Measurements from ENCODE around the gene CACNA1I. TPM values are rescaled to one million over a fixed set of nuclear protein-coding genes. Genes with fewer than 3 reads are reported as not detected.

CACNA1I gene
- total RNA-seq, 2 donors from 2014 or later: 0.34 to 0.58 TPM

- no peak overlapping the region for H3K27ac Mint-ChIP-seq
- no peaks in the 10 kb centered on the region for H3K27me3 Mint-ChIP-seq (ENCODE audit: low read depth)
- H3K36me3 Mint-ChIP-seq (ENCODE audit: insufficient read depth in 2 of 2): no peaks in the 10 kb centered on the region
- DNase-seq: no peak
- H3K4me3 Mint-ChIP-seq: no peak overlapping the region
- H3K9me3 Mint-ChIP-seq: peaks cover 1 to 2% of the 10 kb centered on the region in 2 donors
- H3K4me1 Mint-ChIP-seq (ENCODE audit: low read depth): peaks cover 16% of the 10 kb centered on the region
- ATAC-seq (replicated peaks in 1 of 2): no peak
These were observed 148.4 kb downstream of the CACNA1I start for GRCh38 chr22:39718921-39719475.

- no peak overlapping the region for H3K27ac Mint-ChIP-seq
- no peaks in the 10 kb centered on the region for H3K27me3 Mint-ChIP-seq (ENCODE audit: low read depth)
- DNase-seq (no peak), ATAC-seq (replicated peaks in 1 of 2) (no peak)
- H3K36me3 Mint-ChIP-seq (ENCODE audit: insufficient read depth in 2 of 2): no peaks in the 10 kb centered on the region
- no peak overlapping the region for H3K4me3 Mint-ChIP-seq
- H3K4me1 Mint-ChIP-seq (ENCODE audit: low read depth): peaks cover 16% of the 10 kb centered on the region
- peaks cover 1 to 2% of the 10 kb centered on the region in 2 donors for H3K9me3 Mint-ChIP-seq
These were observed 149.3 kb downstream of the CACNA1I start for GRCh38 chr22:39719559-39720450.

- Mint-ChIP-seq H3K4me3 (no peak overlapping the region), H3K9me3 (peaks cover 1 to 2% of the 10 kb centered on the region in 2 donors), H3K36me3 (ENCODE audit: insufficient read depth in 2 of 2) (no peaks in the 10 kb centered on the region), H3K27ac (no peak overlapping the region), H3K27me3 (ENCODE audit: low read depth) (no peaks in the 10 kb centered on the region), H3K4me1 (ENCODE audit: low read depth) (peaks cover 16% of the 10 kb centered on the region)
- peak; percentile 67 to 77 for ATAC-seq (replicated peaks in 1 of 2)
- no peak for DNase-seq
These were observed 150.9 kb downstream of the CACNA1I start for GRCh38 chr22:39721206-39722031.

- DNase-seq (no peak), ATAC-seq (replicated peaks in 1 of 2) (no peak)
- Mint-ChIP-seq H3K4me3 (no peak overlapping the region), H3K27me3 (ENCODE audit: low read depth) (no peaks in the 10 kb centered on the region), H3K36me3 (ENCODE audit: insufficient read depth in 2 of 2) (no peaks in the 10 kb centered on the region), H3K9me3 (peaks cover 1 to 2% of the 10 kb centered on the region in 2 donors), H3K4me1 (ENCODE audit: low read depth) (peaks cover 16% of the 10 kb centered on the region), H3K27ac (no peak overlapping the region)
These were observed 151.4 kb downstream of the CACNA1I start for GRCh38 chr22:39722032-39722325.

- peaks cover 16% of the 10 kb centered on the region for H3K4me1 Mint-ChIP-seq (ENCODE audit: low read depth)
- peaks cover 1 to 2% of the 10 kb centered on the region in 2 donors for H3K9me3 Mint-ChIP-seq
- H3K36me3 Mint-ChIP-seq (ENCODE audit: insufficient read depth in 2 of 2): no peaks in the 10 kb centered on the region
- no peaks in the 10 kb centered on the region for H3K27me3 Mint-ChIP-seq (ENCODE audit: low read depth)
- no peak overlapping the region for H3K4me3 Mint-ChIP-seq
- DNase-seq (no peak), ATAC-seq (replicated peaks in 1 of 2) (no peak)
- H3K27ac Mint-ChIP-seq: no peak overlapping the region
These were observed 151.9 kb downstream of the CACNA1I start for GRCh38 chr22:39722501-39722900.

GRCh38 chr22:39723463-39723862, 152.9 kb downstream of the CACNA1I start:
- H3K4me3 Mint-ChIP-seq: no peak overlapping the region
- peaks cover 1 to 2% of the 10 kb centered on the region in 2 donors for H3K9me3 Mint-ChIP-seq
- peaks cover 16% of the 10 kb centered on the region for H3K4me1 Mint-ChIP-seq (ENCODE audit: low read depth)
- DNase-seq: no peak
- no peaks in the 10 kb centered on the region for H3K27me3 Mint-ChIP-seq (ENCODE audit: low read depth)
- H3K27ac Mint-ChIP-seq: no peak overlapping the region
- H3K36me3 Mint-ChIP-seq (ENCODE audit: insufficient read depth in 2 of 2): no peaks in the 10 kb centered on the region
- no peak for ATAC-seq (replicated peaks in 1 of 2)

- H3K4me1 Mint-ChIP-seq (ENCODE audit: low read depth): peaks cover 16% of the 10 kb centered on the region
- peaks cover 1 to 2% of the 10 kb centered on the region in 2 donors for H3K9me3 Mint-ChIP-seq
- no peak overlapping the region for H3K27ac Mint-ChIP-seq
- no peaks in the 10 kb centered on the region for H3K36me3 Mint-ChIP-seq (ENCODE audit: insufficient read depth in 2 of 2)
- no peaks in the 10 kb centered on the region for H3K27me3 Mint-ChIP-seq (ENCODE audit: low read depth)
- no peak for ATAC-seq (replicated peaks in 1 of 2)
- DNase-seq: no peak
- no peak overlapping the region for H3K4me3 Mint-ChIP-seq
These were observed 153.4 kb downstream of the CACNA1I start for GRCh38 chr22:39723899-39724351.

- no peak for ATAC-seq (replicated peaks in 1 of 2)
- H3K27me3 Mint-ChIP-seq (ENCODE audit: low read depth): no peaks in the 10 kb centered on the region
- H3K9me3 Mint-ChIP-seq: peaks cover 1 to 2% of the 10 kb centered on the region in 2 donors
- H3K27ac Mint-ChIP-seq: no peak overlapping the region
- no peak for DNase-seq
- H3K4me1 Mint-ChIP-seq (ENCODE audit: low read depth): peaks cover 16% of the 10 kb centered on the region
- no peak overlapping the region for H3K4me3 Mint-ChIP-seq
- H3K36me3 Mint-ChIP-seq (ENCODE audit: insufficient read depth in 2 of 2): no peaks in the 10 kb centered on the region
These were observed 153.8 kb downstream of the CACNA1I start for GRCh38 chr22:39724390-39724789.

- no peak overlapping the region for H3K4me3 Mint-ChIP-seq
- no peak overlapping the region for H3K27ac Mint-ChIP-seq
- DNase-seq (no peak), ATAC-seq (replicated peaks in 1 of 2) (no peak)
- no peaks in the 10 kb centered on the region for H3K27me3 Mint-ChIP-seq (ENCODE audit: low read depth)
- H3K36me3 Mint-ChIP-seq (ENCODE audit: insufficient read depth in 2 of 2): no peaks in the 10 kb centered on the region
- H3K9me3 Mint-ChIP-seq: peaks cover 1 to 2% of the 10 kb centered on the region in 2 donors
- peaks cover 16% of the 10 kb centered on the region for H3K4me1 Mint-ChIP-seq (ENCODE audit: low read depth)
These were observed 154.3 kb downstream of the CACNA1I start for GRCh38 chr22:39724857-39725256.

GRCh38 chr22:39725351-39726035, 154.9 kb downstream of the CACNA1I start:
- H3K27ac Mint-ChIP-seq: no peak overlapping the region
- no peaks in the 10 kb centered on the region for H3K27me3 Mint-ChIP-seq (ENCODE audit: low read depth)
- ATAC-seq (replicated peaks in 1 of 2): no peak
- H3K4me3 Mint-ChIP-seq: no peak overlapping the region
- peaks cover 16% of the 10 kb centered on the region for H3K4me1 Mint-ChIP-seq (ENCODE audit: low read depth)
- no peak for DNase-seq
- H3K36me3 Mint-ChIP-seq (ENCODE audit: insufficient read depth in 2 of 2): no peaks in the 10 kb centered on the region
- H3K9me3 Mint-ChIP-seq: peaks cover 1 to 2% of the 10 kb centered on the region in 2 donors

- H3K4me1 Mint-ChIP-seq (ENCODE audit: low read depth): no peaks in the 10 kb centered on the region
- no peak overlapping the region for H3K4me3 Mint-ChIP-seq
- no peak for DNase-seq
- H3K9me3 Mint-ChIP-seq: no peaks in the 10 kb centered on the region
- no peak for ATAC-seq (replicated peaks in 1 of 2)
- no peaks in the 10 kb centered on the region for H3K27me3 Mint-ChIP-seq (ENCODE audit: low read depth)
- no peaks in the 10 kb centered on the region for H3K36me3 Mint-ChIP-seq (ENCODE audit: insufficient read depth in 2 of 2)
- no peak overlapping the region for H3K27ac Mint-ChIP-seq
These were observed 157.0 kb downstream of the CACNA1I start for GRCh38 chr22:39727541-39727940.

- Mint-ChIP-seq H3K9me3 (no peaks in the 10 kb centered on the region), H3K4me3 (no peak overlapping the region), H3K27me3 (ENCODE audit: low read depth) (no peaks in the 10 kb centered on the region), H3K36me3 (ENCODE audit: insufficient read depth in 2 of 2) (no peaks in the 10 kb centered on the region), H3K27ac (no peak overlapping the region), H3K4me1 (ENCODE audit: low read depth) (no peaks in the 10 kb centered on the region)
- no peak for ATAC-seq (replicated peaks in 1 of 2)
- DNase-seq: no peak
These were observed 157.8 kb downstream of the CACNA1I start for GRCh38 chr22:39728236-39728860.
